Right ventricle myocardium superior (tissue), 1 donor: ENCODE measurements around the gene RIMKLB. TPM values are rescaled to one million over a fixed set of nuclear protein-coding genes. Genes with fewer than 3 reads are reported as not detected.
A peak's percentile ranks its signal among the peaks of the same experiment; 100 is the strongest.
"Not testable (repeated sequence)": the region's sequence is repeated elsewhere in the genome, so short reads cannot be mapped to it uniquely, and the experiment has no call there.

Experiments used
- ATAC-seq: fragments of 200-7000 bp; cut with Tn5 transposase; one replicate; pipeline ENCODE4 v1.9.1; 2020; ENCODE audit warnings: mild to moderate bottlenecking; ENCODE audit not compliant: poor library complexity
- DNase-seq: peaks from one replicate; pipeline ENCODE4 v3.0.0-alpha.2; 2020
- intact Hi-C: fragments of 100-400 bp; cut with DNase I; formaldehyde crosslinking; loops from one replicate; pipeline ENCODE4 v1.11.2; 2022
- total RNA-seq: library from RNA; stranded (reverse); fragmentation: NEBNext Ultra II Directional; extraction: Animal tissue kit (Norgen Biotek cat#: 25700); gene quantifications from one replicate; pipeline ENCODE4 v1.2.1, GENCODE V29; 2021
- donor health status: DM: no; HTN: yes; CAD: no; lungs with severe emphysema.

Gene RIMKLB
- total RNA-seq, 1 donor from 2014 or later: 11.0 TPM

GRCh38 chr12:8687846-8688601 lies 9.8 kb upstream of the RIMKLB start:
- peak; percentile 90 for ATAC-seq
- no peak for DNase-seq
- intact Hi-C loops: loop anchor here (10.0 kb wide), 1 partner anchor 137 kb away; the partner anchor contains the start of gene A2ML1

DNA sequence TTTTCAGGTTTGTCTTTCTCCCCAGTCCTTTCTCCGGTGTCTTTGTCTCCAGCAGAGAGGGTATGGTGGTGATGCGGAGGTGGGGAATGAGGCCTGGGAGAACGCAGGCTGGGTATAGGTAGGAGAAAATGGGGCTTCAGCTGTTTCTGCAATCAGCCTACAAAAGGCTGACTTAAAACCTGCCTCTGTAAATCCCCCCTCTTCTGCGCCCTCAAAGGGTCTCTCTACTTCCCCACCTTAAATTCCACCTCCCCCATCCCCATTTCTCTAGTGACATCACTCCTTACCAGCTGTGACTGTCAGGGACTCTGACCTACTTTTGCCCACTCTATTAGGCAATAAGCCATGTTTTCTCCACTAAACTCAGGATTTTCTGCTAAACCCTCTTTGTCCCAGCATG lies 8.1 kb upstream of the RIMKLB start:
- DNase-seq (no peak), ATAC-seq (no peak)
- intact Hi-C loops: loop anchor here (10.0 kb wide), 1 partner anchor 135 kb away; the partner anchor contains the start of gene A2ML1

DNA sequence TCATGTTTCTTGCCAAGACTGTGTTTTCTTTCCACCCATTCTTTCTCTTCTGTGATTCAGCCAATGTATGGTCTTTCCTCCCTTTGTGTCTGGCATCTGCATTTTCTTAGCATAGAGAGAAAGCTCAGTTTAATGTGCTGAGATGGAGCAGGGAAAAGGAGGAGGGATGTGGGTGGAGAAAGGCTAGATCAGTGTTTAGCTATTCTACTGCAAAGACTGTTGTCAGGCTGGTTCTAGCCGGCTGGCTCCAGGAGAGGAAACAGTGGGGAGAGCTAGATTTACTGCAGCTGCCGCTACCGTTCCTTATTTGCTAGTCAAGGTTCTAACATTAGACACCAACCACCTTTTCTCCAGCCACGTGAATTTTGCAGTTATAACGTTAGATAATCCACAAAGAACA lies 5.2 kb upstream of the RIMKLB start:
- ATAC-seq: no peak
- no peak for DNase-seq
- intact Hi-C loops: no loop called here

- intact Hi-C loops: no loop called here
- no peak for DNase-seq
Observed at GRCh38 chr12:8695116-8695515, 2.7 kb upstream of the RIMKLB start.

DNA sequence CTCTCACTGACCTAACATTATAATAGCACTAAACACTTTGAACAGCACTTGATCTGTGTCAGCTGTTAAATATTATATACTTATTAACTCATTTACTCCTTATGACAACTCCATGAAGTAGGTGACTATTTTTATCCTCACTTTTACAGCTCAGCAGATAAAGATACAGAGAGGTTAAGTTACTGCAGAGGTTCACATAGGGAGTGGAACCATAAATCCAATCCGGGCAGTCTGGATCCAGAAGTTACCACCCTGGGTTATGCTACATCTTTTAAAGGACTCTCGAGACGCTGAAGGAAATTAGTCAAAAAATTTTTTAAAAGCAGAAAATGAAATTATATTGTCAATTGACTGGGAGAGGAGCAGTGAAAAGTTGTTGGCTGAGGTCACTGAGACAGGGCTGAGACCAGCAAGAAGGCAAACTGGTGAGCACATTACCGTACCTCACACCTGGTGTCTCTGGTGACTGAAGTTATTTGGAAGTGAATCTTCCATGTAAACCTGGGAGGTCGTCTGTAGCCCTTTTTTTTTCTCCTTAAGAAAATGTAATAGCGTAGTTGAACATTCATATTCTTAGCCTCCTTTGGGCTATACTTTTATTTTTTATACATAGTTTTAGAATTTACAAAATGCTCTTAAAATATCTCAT lies 1.2 kb upstream of the RIMKLB start:
- DNase-seq (no peak), ATAC-seq (no peak)
- intact Hi-C loops: no loop called here

More at GRCh38 chr12:8695116-8695515, 2.7 kb upstream of the RIMKLB start:
- no peak for ATAC-seq

- ATAC-seq: peak; percentile 25
- intact Hi-C loops: no loop called here
- no peak for DNase-seq
Observed at GRCh38 chr12:8697120-8697475, 693 bp upstream of the RIMKLB start.

- intact Hi-C loops: no loop called here
- peak; percentile 80 for ATAC-seq
- DNase-seq: peak; percentile 83
Observed at GRCh38 chr12:8698132-8698851, 501 bp downstream of the RIMKLB start.

- ATAC-seq: no peak
- intact Hi-C loops: no loop called here
- DNase-seq: no peak
Observed at GRCh38 chr12:8698879-8699278, 1.1 kb downstream of the RIMKLB start.

DNA sequence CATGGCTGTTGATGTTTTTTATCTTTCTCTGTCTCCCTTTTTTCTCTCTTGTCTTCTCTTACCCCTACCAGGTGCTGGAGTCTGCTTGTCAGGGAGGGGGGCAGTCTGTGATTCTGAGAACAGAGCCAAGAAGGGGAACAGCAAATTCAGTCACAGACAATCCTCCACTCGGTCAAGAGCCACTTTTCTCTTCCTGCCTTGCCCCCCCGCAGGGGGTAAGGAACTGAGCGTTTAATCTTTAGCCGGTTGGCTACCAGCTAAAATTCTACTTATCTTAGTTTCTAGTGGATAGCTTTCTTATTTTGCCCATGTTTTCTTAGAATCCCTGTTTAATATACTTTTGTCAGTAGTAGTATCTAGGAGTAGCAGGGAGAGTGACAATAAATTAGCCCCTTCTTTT lies 1.9 kb downstream of the RIMKLB start:
- ATAC-seq: no peak
- DNase-seq: no peak
- intact Hi-C loops: no loop called here

- no peak for DNase-seq
- no peak for ATAC-seq
- intact Hi-C loops: no loop called here
Observed at GRCh38 chr12:8701046-8701660, 3.4 kb downstream of the RIMKLB start.

GRCh38 chr12:8702159-8702558 lies 4.4 kb downstream of the RIMKLB start:
- DNase-seq (no peak), ATAC-seq (no peak)
- intact Hi-C loops: no loop called here

DNA sequence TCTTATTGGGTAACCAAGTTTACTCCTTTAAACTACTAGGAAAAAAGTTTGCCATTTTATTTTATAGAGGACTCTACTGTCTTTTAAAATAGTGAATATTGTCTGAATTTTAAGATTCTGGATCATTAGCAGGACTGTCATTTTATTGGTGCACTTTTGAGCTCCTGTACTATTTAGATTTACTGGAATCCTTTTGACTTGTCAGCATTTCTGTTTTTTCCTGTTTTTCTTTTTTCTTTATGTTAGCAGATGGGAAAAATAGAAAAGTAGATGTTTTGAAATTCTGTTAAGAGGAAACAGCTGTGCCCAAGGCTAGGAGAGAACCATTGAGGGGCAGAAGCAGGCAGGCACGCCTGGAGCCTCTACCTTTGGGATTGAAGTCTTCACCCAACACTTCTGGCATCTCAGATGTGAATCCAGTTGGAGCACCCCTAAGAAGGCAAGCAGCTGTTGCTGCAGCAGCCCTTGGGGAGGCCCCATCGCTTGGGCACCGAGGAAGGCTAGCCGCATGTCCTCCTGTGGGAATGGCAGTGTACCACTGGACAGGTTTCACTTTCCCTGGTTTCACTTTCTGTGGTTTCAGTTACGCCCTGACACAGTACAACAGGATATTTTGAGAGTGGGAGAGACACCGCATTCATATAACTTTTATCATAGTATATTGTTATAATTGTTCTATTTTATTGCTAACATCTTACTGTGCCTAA lies 11.5 kb downstream of the RIMKLB start:
- intact Hi-C loops: no loop called here
- ATAC-seq (peak; percentile 81), DNase-seq (peak; percentile 52)

GRCh38 chr12:8712572-8712971 lies 14.8 kb downstream of the RIMKLB start:
- no peak for ATAC-seq
- intact Hi-C loops: no loop called here
- no peak for DNase-seq

GRCh38 chr12:8722286-8722800 lies 24.6 kb downstream of the RIMKLB start:
- DNase-seq (no peak), ATAC-seq (no peak)
- intact Hi-C loops: no loop called here

- DNase-seq (no peak), ATAC-seq (no peak)
- intact Hi-C loops: no loop called here
Observed at GRCh38 chr12:8734873-8735381, 37.1 kb downstream of the RIMKLB start.

DNA sequence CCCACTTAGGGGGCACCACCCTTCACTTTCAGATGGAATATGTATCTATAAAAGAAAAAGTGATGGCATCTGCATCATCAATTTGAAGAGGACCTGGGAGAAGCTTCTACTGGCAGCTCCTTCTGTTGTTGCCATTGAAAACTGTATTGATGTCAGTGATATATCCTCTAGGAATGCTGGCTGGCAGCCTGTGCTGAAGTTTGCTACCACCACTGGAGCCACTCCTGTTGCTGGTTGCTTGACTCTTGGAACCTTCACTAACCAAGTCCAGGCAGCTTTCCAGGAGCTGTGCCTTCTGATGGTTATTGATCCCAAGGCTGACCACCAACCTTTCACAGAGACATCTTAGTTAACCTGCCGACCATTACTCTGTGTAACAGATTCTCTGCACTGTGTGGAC lies 44.7 kb downstream of the RIMKLB start:
- DNase-seq (no peak), ATAC-seq (no peak)
- intact Hi-C loops: no loop called here

DNA sequence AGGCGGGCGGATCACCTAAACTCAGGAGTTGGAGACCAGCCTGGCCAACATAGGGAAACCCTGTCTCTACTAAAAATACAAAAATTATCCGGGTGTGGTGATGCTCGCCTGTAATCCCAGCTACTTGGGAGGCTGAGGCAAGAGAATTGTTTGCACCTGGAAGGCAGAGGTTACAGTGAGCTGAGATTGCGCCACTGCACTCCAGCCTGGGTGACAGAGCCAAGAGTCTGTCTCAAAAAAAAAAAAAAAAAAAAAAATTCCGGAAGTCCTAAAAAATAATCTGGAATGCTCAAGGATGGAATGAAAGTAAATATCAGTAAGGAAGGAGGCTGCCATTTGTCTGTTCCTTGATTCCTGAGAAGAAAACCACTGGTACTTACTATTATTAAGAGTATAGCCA lies 45.3 kb downstream of the RIMKLB start:
- DNase-seq: not testable (repeated sequence)

DNA sequence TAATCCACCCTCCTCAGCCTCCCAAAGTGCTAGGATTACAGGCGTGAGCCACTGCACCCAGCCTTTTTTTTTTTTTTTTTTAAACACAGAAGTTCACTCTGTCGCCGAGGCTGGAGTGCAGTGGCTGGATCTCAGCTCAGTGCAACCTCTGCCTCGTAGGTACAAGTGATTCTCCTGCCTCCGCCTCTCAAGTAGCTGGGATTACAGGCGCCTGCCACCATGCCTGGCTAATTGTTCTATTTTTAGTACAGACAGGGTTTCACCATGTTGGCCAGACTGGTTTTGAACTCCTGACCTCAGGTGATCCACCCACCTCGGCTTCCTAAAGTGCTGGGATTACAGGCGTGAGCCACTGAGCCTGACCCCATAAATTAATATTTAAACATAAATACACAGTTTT lies 47.8 kb downstream of the RIMKLB start:
- ATAC-seq, DNase-seq, intact Hi-C loops: not testable (repeated sequence)

More for the DNA sequence above, 45.3 kb downstream of the RIMKLB start:
- ATAC-seq, intact Hi-C loops: not testable (repeated sequence)
